Thymus (tissue), 14 donors: ENCODE data around the gene CSHL1. TPM values are rescaled to one million over a fixed set of nuclear protein-coding genes. Genes with fewer than 3 reads are reported as not detected.

Experiments used
- DNase-seq, 9 donors: peaks; one replicate each; pipeline ENCODE4 v3.0.0-alpha.2; 2013; ENCODE audit warnings: low spot score in 9 of 9, low read depth in 6 of 9, missing footprints in 1 of 9
- H3K27ac ChIP-seq, 2 donors: one replicate each; pipeline ENCODE4 v1.5.1; 2013; ENCODE audit warnings: control low read depth in 1 of 2, low read depth in 1 of 2, low read length in 1 of 2, mild to moderate bottlenecking in 1 of 2, moderate library complexity in 1 of 2
- H3K27me3 ChIP-seq, 2 donors: one replicate each; pipeline ENCODE4 v1.5.1; 2013; ENCODE audit warnings: low read length in 1 of 2; ENCODE audit not compliant: control insufficient read depth in 2 of 2, insufficient read depth in 1 of 2
- H3K36me3 ChIP-seq, 2 donors: one replicate each; pipeline ENCODE4 v1.5.1; 2013; ENCODE audit warnings: low read length in 1 of 2, mild to moderate bottlenecking in 1 of 2, moderate library complexity in 1 of 2; ENCODE audit not compliant: control insufficient read depth in 2 of 2, insufficient read depth in 2 of 2
- H3K4me1 ChIP-seq, 2 donors: one replicate each; pipeline ENCODE4 v1.5.1; 2013; ENCODE audit warnings: low read length in 2 of 2; ENCODE audit not compliant: control insufficient read depth in 2 of 2, insufficient read depth in 2 of 2
- H3K4me3 ChIP-seq, 2 donors: one replicate each; pipeline ENCODE4 v1.5.1; 2013; ENCODE audit warnings: low read length in 2 of 2, control low read depth in 1 of 2, mild to moderate bottlenecking in 1 of 2
- H3K9me3 ChIP-seq, 2 donors: one replicate each; pipeline ENCODE4 v1.5.1; 2013; ENCODE audit warnings: low read length in 1 of 2, mild to moderate bottlenecking in 1 of 2; ENCODE audit not compliant: control insufficient read depth in 2 of 2, insufficient read depth in 1 of 2
- WGBS: extraction: QIAGEN DNeasy Blood & Tissue Kit; methylation state at CpG from one replicate; pipeline ENCODE4 v1.1.7; 2013; 5-methylcytosine and 5-hydroxymethylcytosine counted together
- long read RNA-seq, 10 donors: transcript quantifications; one replicate each; lab custom pipeline, GENCODE V29; 2026
- polyA plus RNA-seq: library from polyadenylated mRNA; stranded (reverse); fragments of 200-250 nt; gene quantifications from one replicate; pipeline ENCODE4 v1.2.3, GENCODE V29; 2013
- total RNA-seq: library from RNA; stranded (reverse); fragments of 120-200 nt; gene quantifications from one replicate; pipeline ENCODE4 v1.2.4, GENCODE V29; 2013
- donor health status: healthy.

CSHL1 gene
- total RNA-seq (0.24 TPM), polyA plus RNA-seq (1.3 TPM)
- long read RNA-seq, donor 1: 0 reads
- long read RNA-seq, donor 2: 0 reads
- long read RNA-seq, donor 3: 0 reads
- long read RNA-seq, donor 4: 0 reads
- long read RNA-seq, donor 5: 0 reads
- long read RNA-seq, donor 6: 0 reads
- long read RNA-seq, donor 7: 0 reads
- long read RNA-seq, donor 8: 0 reads
- long read RNA-seq, donor 9: 0 reads
- long read RNA-seq, donor 10: 0 reads

- no peak within 1 kb of the TSS for H3K4me3 ChIP-seq
- peaks cover 0 to 5% of the 10 kb centered on the region in 2 donors for H3K27me3 ChIP-seq
- no peak for DNase-seq
- no peaks in the 10 kb centered on the region for H3K4me1 ChIP-seq
- no peaks in the 10 kb centered on the region for H3K9me3 ChIP-seq
- H3K36me3 ChIP-seq: no peaks in the 10 kb centered on the region
- 84% methylated on average over 15 of the region's 15 CpGs for WGBS
- H3K27ac ChIP-seq: no peak within 1 kb of the TSS
Observed at GRCh38 chr17:63911041-63911635, at the start of gene CSHL1. Gene CSHL1 (minus strand): TSS chr17:63911258. CDS start chr17:63911196, 62 bp downstream.

DNA sequence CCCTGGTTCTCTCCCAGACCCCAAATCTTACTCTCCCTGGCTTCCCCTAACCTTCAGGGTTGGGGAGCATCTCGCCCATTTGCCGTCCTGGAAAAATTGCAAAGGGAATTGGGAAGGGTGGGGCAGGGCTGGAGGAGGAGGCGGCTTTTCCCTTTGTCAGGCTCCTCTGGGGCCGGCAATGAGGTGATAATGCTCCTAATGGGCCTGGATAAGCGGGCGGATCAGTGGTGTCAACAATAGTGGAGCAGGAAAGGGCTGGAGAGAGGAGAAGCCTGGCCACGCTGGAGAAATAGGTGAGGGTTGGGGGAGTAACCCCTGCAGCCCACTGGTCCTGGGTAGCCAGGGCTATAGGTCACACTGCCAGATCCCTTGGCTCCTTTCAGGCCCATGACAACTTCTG, 49.4 kb upstream of the CSHL1 start:
- Histone ChIP-seq H3K9me3 (peaks cover 0 to 5% of the 10 kb centered on the region in 2 donors), H3K36me3 (no peaks in the 10 kb centered on the region), H3K4me1 (peaks cover 5 to 18% of the 10 kb centered on the region in 2 donors), H3K27me3 (no peaks in the 10 kb centered on the region), H3K27ac (no peak overlapping the region), H3K4me3 (no peak overlapping the region)
- WGBS: 96% methylated on average over 7 of the region's 7 CpGs
- no peak for DNase-seq

DNA sequence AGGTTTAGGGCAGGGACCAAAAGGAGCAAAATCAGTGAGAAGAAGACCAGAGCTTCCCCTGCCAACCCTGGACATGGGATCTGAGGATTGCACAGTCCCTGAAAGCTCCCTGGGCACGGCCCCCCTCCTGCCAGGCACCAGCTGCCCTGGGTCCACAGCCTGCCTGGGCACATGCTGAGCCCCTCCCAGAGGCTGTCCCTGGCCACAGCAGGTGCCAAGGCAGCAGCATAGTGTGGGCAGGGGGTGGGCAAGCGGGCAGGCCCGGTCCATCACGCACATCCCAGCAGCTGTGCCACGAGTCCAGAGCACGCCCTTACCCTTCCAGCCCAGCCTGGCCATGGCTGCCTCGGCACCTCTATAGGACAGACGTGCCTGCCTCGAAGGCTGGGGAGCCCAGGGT, 48.9 kb upstream of the CSHL1 start:
- Histone ChIP-seq H3K4me1 (peaks cover 5 to 22% of the 10 kb centered on the region in 2 donors), H3K9me3 (peaks cover 0 to 5% of the 10 kb centered on the region in 2 donors), H3K4me3 (no peak overlapping the region), H3K27me3 (no peaks in the 10 kb centered on the region), H3K36me3 (no peaks in the 10 kb centered on the region), H3K27ac (no peak overlapping the region)
- 92% methylated on average over 9 of the region's 9 CpGs for WGBS
- no peak for DNase-seq

- DNase-seq: no peak
- H3K36me3 ChIP-seq: no peaks in the 10 kb centered on the region
- peaks cover 0 to 5% of the 10 kb centered on the region in 2 donors for H3K9me3 ChIP-seq
- no peak overlapping the region for H3K27ac ChIP-seq
- WGBS: 82% methylated on average over 5 of the region's 5 CpGs
- no peaks in the 10 kb centered on the region for H3K27me3 ChIP-seq
- no peak overlapping the region for H3K4me3 ChIP-seq
- peaks cover 23 to 44% of the 10 kb centered on the region in 2 donors for H3K4me1 ChIP-seq
Observed at GRCh38 chr17:63956296-63956920, 45.4 kb upstream of the CSHL1 start.

GRCh38 chr17:63955791-63956190, 44.7 kb upstream of the CSHL1 start:
- H3K4me1 ChIP-seq: peaks cover 23 to 38% of the 10 kb centered on the region in 2 donors
- H3K9me3 ChIP-seq: peaks cover 0 to 5% of the 10 kb centered on the region in 2 donors
- DNase-seq: no peak
- no peak overlapping the region for H3K27ac ChIP-seq
- H3K4me3 ChIP-seq: no peak overlapping the region
- no peaks in the 10 kb centered on the region for H3K27me3 ChIP-seq
- no peaks in the 10 kb centered on the region for H3K36me3 ChIP-seq
- 91% methylated on average over 4 of the region's 4 CpGs for WGBS

DNA sequence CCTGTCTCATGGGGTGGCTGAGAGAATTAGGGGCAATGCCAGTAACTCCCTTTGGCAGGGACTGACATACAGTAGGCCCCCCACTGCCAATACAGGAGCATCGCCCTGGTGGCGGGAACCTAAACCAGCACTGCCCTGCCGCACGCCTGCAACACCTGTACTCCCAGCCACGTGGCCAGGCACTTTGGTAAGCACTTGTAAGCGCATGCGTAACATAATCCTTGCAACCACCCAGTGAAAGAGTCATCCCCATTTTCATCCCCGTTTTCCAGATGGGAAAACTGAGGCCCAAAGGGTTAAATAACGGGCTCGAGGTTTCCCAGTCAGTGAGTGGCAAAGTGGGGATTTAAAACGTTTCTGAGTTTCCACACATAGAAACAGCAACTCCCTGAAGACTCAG, 44.2 kb upstream of the CSHL1 start:
- no peak for DNase-seq
- 80% methylated on average over 11 of the region's 11 CpGs for WGBS
- H3K27me3 ChIP-seq: no peaks in the 10 kb centered on the region
- H3K27ac ChIP-seq: peak overlapping the region in 1 of 2 donors; percentile 64
- peaks cover 23 to 35% of the 10 kb centered on the region in 2 donors for H3K4me1 ChIP-seq
- H3K36me3 ChIP-seq: no peaks in the 10 kb centered on the region
- H3K4me3 ChIP-seq: no peak overlapping the region
- no peaks in the 10 kb centered on the region for H3K9me3 ChIP-seq

DNA sequence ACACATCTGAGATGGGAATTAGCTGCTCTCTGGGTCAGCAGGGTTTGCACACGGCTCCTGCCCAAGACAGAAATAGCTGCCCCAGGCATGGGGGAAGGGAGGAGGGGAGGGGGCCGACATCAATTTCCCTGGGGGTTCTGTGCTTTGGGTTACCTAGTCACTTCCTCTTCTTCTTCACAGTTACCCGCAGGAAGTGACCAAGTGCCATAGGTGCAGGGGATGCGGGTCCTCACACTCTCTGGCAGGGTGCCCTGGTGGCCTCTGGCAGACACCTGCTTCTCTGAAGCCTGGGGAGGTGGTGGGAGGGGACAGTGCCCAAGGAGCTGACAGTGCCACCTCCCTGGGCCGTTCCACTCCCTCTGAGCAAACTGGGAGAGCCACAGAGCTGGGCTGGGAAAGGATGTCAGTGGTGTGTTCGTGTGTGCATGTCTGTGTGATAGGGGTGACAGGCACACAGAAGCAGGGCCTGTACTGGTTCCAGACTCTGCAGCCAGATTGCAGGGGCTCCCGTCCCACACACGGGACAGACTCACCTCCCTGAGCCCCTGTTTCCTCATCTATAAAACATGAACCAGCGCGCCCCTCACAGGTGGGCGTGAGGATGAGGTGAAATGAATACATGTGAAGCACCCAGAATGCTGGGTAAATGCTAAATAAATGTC, 43.5 kb upstream of the CSHL1 start:
- Histone ChIP-seq H3K4me3 (no peak overlapping the region), H3K27me3 (no peaks in the 10 kb centered on the region), H3K36me3 (no peaks in the 10 kb centered on the region), H3K27ac (peak overlapping the region; percentile 64 to 65), H3K4me1 (peaks cover 23 to 35% of the 10 kb centered on the region in 2 donors), H3K9me3 (no peaks in the 10 kb centered on the region)
- whole genome bisulfite sequencing: 7% methylated on average over 11 of the region's 11 CpGs
- DNase-seq: peak in 6 of 9 donors; percentile 20 to 74 (median 42)

- no peak for DNase-seq
- H3K36me3 ChIP-seq: no peaks in the 10 kb centered on the region
- H3K4me1 ChIP-seq: peaks cover 28 to 43% of the 10 kb centered on the region in 2 donors
- no peak overlapping the region for H3K4me3 ChIP-seq
- WGBS: 96% methylated on average over 29 of the region's 29 CpGs
- no peaks in the 10 kb centered on the region for H3K27me3 ChIP-seq
- no peaks in the 10 kb centered on the region for H3K9me3 ChIP-seq
- H3K27ac ChIP-seq: no peak overlapping the region
Observed at GRCh38 chr17:63950940-63951907, 40.2 kb upstream of the CSHL1 start.
